ENCODE data around the gene DAZAP1. TPM values are rescaled to one million over a fixed set of nuclear protein-coding genes. Genes with fewer than 3 reads are reported as not detected.

DAZAP1 gene
- total RNA-seq, 1 experiment from 2014 or later = 246 TPM

GRCh38 chr19:1416014-1416841 is 8.8 kb downstream of the DAZAP1 start:
- Mint-ChIP-seq H3K4me1 (ENCODE audit: insufficient read depth, unreplicated experiment) (peaks cover 16% of the 10 kb centered on the region), H3K27ac (ENCODE audit: low read depth, unreplicated experiment) (peak overlapping the region; percentile 90), H3K9me3 (ENCODE audit: unreplicated experiment) (no peaks in the 10 kb centered on the region), H3K27me3 (ENCODE audit: insufficient read depth, unreplicated experiment) (no peaks in the 10 kb centered on the region), H3K36me3 (ENCODE audit: insufficient read depth, unreplicated experiment) (peaks cover 71% of the 10 kb centered on the region), H3K4me3 (ENCODE audit: unreplicated experiment) (peak overlapping the region; percentile 57)
- TF ChIP-seq CTCF (IDR thresholded peaks at IDR 0.05; ENCODE audit: unreplicated experiment) = no peak
- DNase-seq (ENCODE audit: unreplicated experiment) = no peak
- intact Hi-C loops (cut with micrococcal nuclease) = no loop called here
- no TSS peak for BruUV-seq (replicated peaks)
- ChIA-PET POLR2A (interaction anchor here (1.0 to 1.1 kb wide), 2 partner anchors 13 to 16 kb away, joined by 3 to 5 read pairs; no protein-coding TSS in a partner anchor), CTCF (interaction anchor here (0.6 to 1.0 kb wide), 3 partner anchors 14 to 235 kb away, joined by 3 to 4 read pairs (median 4); no protein-coding TSS in a partner anchor)

- H3K27ac Mint-ChIP-seq (ENCODE audit: low read depth, unreplicated experiment) = peak overlapping the region; percentile 30
- no peaks in the 10 kb centered on the region for H3K27me3 Mint-ChIP-seq (ENCODE audit: insufficient read depth, unreplicated experiment)
- peaks cover 71% of the 10 kb centered on the region for H3K36me3 Mint-ChIP-seq (ENCODE audit: insufficient read depth, unreplicated experiment)
- no TSS peak for BruUV-seq (replicated peaks)
- no peak for TF ChIP-seq CTCF (IDR thresholded peaks at IDR 0.05; ENCODE audit: unreplicated experiment)
- H3K9me3 Mint-ChIP-seq (ENCODE audit: unreplicated experiment) = no peaks in the 10 kb centered on the region
- intact Hi-C loops (cut with micrococcal nuclease) = no loop called here
- CTCF ChIA-PET = interaction anchor here (1.0 to 1.1 kb wide), 2 partner anchors 20 to 27 kb away, joined by 3 to 5 read pairs; no protein-coding TSS in a partner anchor
- DNase-seq (ENCODE audit: unreplicated experiment) = no peak
- no peak overlapping the region for H3K4me3 Mint-ChIP-seq (ENCODE audit: unreplicated experiment)
- POLR2A ChIA-PET = interaction anchor here (0.6 to 2.1 kb wide), 4 partner anchors 12 to 400 kb away, joined by 3 to 5 read pairs (median 4); no protein-coding TSS in a partner anchor
- peaks cover 16% of the 10 kb centered on the region for H3K4me1 Mint-ChIP-seq (ENCODE audit: insufficient read depth, unreplicated experiment)
Measured at GRCh38 chr19:1417145-1417544, 9.8 kb downstream of the DAZAP1 start.

- Mint-ChIP-seq H3K9me3 (ENCODE audit: unreplicated experiment) (no peaks in the 10 kb centered on the region), H3K27me3 (ENCODE audit: insufficient read depth, unreplicated experiment) (no peaks in the 10 kb centered on the region), H3K27ac (ENCODE audit: low read depth, unreplicated experiment) (peak overlapping the region; percentile 30), H3K4me3 (ENCODE audit: unreplicated experiment) (no peak overlapping the region), H3K36me3 (ENCODE audit: insufficient read depth, unreplicated experiment) (peaks cover 76% of the 10 kb centered on the region), H3K4me1 (ENCODE audit: insufficient read depth, unreplicated experiment) (peaks cover 16% of the 10 kb centered on the region)
- TF ChIP-seq CTCF (IDR thresholded peaks at IDR 0.05; ENCODE audit: unreplicated experiment) = no peak
- no peak for DNase-seq (ENCODE audit: unreplicated experiment)
- ChIA-PET POLR2A (interaction anchor here (1.2 to 2.1 kb wide), 2 partner anchors 19 to 21 kb away, joined by 3 to 4 read pairs; no protein-coding TSS in a partner anchor), CTCF (interaction anchor here (0.5 to 1.1 kb wide), 5 partner anchors 20 to 74 kb away, joined by 3 to 5 read pairs (median 3); no protein-coding TSS in a partner anchor)
- intact Hi-C loops (cut with micrococcal nuclease) = no loop called here
- no TSS peak for BruUV-seq (replicated peaks)
Measured at GRCh38 chr19:1417681-1418495, 10.5 kb downstream of the DAZAP1 start.

GRCh38 chr19:1418496-1418775 is 11.1 kb downstream of the DAZAP1 start:
- Mint-ChIP-seq H3K9me3 (ENCODE audit: unreplicated experiment) (no peaks in the 10 kb centered on the region), H3K27me3 (ENCODE audit: insufficient read depth, unreplicated experiment) (no peaks in the 10 kb centered on the region), H3K36me3 (ENCODE audit: insufficient read depth, unreplicated experiment) (peaks cover 78% of the 10 kb centered on the region), H3K27ac (ENCODE audit: low read depth, unreplicated experiment) (no peak overlapping the region), H3K4me3 (ENCODE audit: unreplicated experiment) (no peak overlapping the region), H3K4me1 (ENCODE audit: insufficient read depth, unreplicated experiment) (peaks cover 16% of the 10 kb centered on the region)
- ChIA-PET POLR2A (interaction anchor here (2.1 kb wide), 1 partner anchor 19 kb away, joined by 4 read pairs; no protein-coding TSS in a partner anchor), CTCF (interaction anchor here (0.5 to 0.6 kb wide), 2 partner anchors 19 to 27 kb away, joined by 3 read pairs; no protein-coding TSS in a partner anchor)
- no TSS peak for BruUV-seq (replicated peaks)
- no peak for DNase-seq (ENCODE audit: unreplicated experiment)
- no peak for TF ChIP-seq CTCF (IDR thresholded peaks at IDR 0.05; ENCODE audit: unreplicated experiment)
- intact Hi-C loops (cut with micrococcal nuclease) = no loop called here
